ENCODE results near the gene MRPL23. TPM values are rescaled to one million over a fixed set of nuclear protein-coding genes. Genes with fewer than 3 reads are reported as not detected.

MRPL23 gene
- 123 and 169 TPM in 2 replicates for total RNA-seq (2014; rRNA removed; shearing (Covaris generic))

- DNase-seq (ENCODE audit: low read depth), result no peak
Observed at GRCh38 chr11:1946812-1947484, at the start of gene MRPL23. Gene MRPL23 (plus strand): TSS chr11:1947332. CDS start chr11:1947363, 31 bp downstream.

- no peak for DNase-seq (ENCODE audit: low read depth)
Observed at GRCh38 chr11:1899090-1899489, 48.0 kb upstream of the MRPL23 start.

GRCh38 chr11:1899686-1900085 lies 47.4 kb upstream of the MRPL23 start:
- no peak for DNase-seq (ENCODE audit: low read depth)

DNA sequence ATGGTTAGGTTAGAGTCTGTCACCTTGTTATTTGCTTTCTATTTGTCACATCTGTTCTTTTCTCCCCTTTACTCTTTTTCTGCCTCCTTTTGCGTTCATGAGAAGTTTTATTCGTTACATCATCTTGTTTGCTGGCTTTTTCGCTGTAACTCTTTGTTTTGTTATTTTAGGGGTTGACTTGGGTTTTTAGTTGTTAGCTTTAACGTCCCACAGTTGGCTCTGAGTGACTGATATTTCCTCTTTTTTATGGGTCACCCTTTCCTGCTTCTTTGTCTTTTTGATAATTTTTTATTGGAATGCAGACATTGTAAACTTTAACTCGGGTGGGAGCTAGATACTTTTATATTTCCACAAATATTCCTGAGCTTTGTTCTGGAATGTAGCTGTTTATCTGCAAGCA lies 41.0 kb upstream of the MRPL23 start:
- DNase-seq (ENCODE audit: low read depth), result no peak

DNA sequence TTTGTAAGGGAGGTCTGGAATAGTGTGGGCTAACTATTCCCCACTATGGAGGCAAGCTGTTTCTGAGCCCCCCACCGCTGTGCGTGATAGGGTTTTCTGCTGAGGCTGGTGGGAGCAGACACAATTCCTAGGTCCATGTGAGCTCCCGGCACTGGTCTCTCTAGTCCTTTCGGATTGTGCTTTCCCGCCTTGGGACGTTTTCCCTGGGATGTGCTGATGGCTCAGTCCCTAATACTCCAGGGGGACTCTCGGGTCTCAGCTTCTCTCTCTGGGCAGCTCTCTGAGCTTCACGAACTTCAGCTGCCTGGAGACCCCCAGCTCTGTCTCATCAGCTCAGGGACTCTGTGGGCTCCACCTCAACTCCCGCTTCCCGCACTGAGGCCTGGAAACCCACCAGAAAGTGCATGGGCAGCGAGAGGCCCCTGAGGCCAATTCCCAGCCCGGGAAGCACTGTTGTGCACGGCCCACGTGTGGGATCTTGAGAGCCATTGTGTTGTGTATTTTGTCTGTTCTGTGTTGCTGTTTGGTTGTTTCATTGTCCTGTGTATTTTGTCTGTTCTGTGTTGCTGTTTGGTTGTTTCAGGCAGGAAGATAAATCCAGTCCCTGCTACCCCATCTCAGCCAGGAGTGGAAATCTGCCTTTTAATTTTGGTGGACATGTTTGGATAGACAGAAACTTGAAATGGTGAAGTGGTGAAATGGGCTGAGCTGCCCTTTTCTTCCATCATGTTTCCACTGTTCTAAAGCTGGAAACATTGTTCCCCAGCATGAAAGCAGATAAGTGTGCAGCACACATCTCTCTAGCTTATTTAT lies 40.3 kb upstream of the MRPL23 start:
- DNase-seq (ENCODE audit: low read depth), result no peak

DNA sequence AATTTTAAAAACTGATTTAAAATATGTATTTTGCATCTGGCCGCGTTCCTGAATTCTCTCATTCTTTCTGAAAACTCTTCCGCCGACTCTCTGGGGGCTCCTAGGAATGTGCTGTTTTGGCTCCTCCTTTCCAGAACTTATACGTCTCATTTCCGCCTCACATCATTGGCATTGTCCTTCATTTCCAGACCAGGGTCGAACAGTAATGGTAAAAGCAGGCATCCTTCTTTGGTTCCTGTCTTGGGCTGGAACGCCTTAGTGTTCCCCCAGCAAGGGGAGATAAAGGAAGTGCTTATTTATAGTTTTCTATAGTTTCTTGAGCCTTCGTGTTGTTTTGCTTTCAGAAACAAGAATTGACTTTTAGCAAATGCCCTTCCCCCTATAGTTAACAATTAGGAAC lies 38.5 kb upstream of the MRPL23 start:
- DNase-seq (ENCODE audit: low read depth), result no peak

- no peak for DNase-seq (ENCODE audit: low read depth)
Observed at GRCh38 chr11:1909524-1909923, 37.6 kb upstream of the MRPL23 start.

- no peak for DNase-seq (ENCODE audit: low read depth)
Observed at GRCh38 chr11:1912289-1912878, 34.7 kb upstream of the MRPL23 start.

DNA sequence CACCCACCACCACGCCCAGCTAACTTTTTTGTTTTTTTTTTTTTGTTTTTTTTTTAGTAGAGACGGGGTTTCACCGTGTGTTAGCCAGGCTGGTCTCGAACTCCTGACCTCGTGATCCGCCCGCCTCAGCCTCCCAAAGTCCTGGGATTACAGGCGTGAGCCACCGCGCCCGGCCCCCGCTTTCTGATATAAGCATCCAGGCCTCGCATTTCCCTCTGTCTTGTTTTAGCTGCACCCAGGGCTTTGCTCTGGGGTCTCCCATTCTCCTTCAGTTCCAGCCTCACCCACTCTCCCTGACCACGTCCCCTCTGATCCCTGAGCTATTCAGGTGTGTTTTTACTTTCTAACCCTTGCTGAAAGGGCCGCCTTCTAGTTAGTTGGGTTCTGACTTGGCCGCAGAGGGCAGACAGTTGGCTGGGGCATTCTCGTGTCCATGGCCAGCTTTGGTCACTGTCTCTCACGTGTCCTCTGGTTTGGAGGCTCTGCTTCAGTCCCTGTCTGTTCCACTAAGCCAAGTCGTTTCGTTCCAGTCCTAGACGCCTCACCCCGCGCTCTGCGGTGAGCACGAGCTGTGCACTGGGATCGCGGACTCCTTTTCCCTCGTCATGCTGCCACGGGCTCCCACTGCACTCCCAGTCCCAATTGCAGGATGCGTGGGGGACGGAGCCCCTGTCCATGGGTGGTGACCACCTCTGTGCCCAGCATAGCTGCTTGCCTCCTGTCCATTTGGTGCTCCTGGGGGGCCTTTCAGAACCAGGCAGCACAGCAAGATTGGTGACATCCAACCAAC lies 33.7 kb upstream of the MRPL23 start:
- no peak for DNase-seq (ENCODE audit: low read depth)

- DNase-seq (ENCODE audit: low read depth), result no peak
Observed at GRCh38 chr11:1915795-1916131, 31.4 kb upstream of the MRPL23 start.

GRCh38 chr11:1916132-1916985 lies 30.8 kb upstream of the MRPL23 start:
- DNase-seq (ENCODE audit: low read depth), result no peak

- DNase-seq (ENCODE audit: low read depth), result no peak
Observed at GRCh38 chr11:1916986-1917522, 30.1 kb upstream of the MRPL23 start.

- no peak for DNase-seq (ENCODE audit: low read depth)
Observed at GRCh38 chr11:1917523-1918435, 29.4 kb upstream of the MRPL23 start.

GRCh38 chr11:1918436-1919315 lies 28.5 kb upstream of the MRPL23 start:
- no peak for DNase-seq (ENCODE audit: low read depth)

DNA sequence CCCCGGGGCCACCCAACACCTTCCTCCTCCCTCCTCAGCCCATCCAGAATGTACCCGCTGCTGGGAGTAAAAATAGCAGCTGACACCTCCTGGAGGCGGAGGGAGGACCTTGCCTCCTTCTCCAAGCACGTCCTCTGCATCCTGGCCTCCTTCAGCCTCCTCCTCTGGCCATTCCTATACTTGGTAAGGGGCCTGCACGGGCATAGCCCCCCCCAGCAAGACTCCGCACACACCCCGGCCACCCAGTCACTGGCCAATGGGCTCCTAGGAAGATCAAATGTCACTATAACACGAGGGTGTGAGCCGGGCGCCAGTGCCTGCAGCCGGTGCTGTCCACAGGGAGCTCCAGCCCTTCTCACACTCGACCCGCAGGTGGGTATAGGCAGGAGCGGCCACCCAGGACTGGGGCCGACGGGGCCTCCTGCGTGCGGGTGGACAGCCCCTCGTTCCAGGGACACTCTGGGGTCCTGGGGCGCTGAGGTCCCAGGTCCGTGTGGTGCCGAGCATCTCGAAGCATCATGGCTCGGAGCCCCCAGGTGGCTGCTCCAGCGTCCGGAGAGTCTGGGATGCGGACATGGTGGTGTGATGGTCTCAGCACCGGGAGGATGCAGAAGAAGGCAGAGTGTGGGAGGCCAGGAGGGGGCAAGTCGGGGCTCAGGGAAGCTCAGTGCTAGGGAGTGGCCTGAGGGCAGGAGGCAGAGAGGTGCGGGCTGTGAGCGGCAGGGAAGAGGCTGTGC lies 27.6 kb upstream of the MRPL23 start, which contains the start of gene TNNT3:
TSS of gene TNNT3 (plus strand) at position 313 of the 737 bp plus-strand sequence. CDS start 3,172 bp downstream, outside the sequence.
- DNase-seq (ENCODE audit: low read depth), result no peak

DNA sequence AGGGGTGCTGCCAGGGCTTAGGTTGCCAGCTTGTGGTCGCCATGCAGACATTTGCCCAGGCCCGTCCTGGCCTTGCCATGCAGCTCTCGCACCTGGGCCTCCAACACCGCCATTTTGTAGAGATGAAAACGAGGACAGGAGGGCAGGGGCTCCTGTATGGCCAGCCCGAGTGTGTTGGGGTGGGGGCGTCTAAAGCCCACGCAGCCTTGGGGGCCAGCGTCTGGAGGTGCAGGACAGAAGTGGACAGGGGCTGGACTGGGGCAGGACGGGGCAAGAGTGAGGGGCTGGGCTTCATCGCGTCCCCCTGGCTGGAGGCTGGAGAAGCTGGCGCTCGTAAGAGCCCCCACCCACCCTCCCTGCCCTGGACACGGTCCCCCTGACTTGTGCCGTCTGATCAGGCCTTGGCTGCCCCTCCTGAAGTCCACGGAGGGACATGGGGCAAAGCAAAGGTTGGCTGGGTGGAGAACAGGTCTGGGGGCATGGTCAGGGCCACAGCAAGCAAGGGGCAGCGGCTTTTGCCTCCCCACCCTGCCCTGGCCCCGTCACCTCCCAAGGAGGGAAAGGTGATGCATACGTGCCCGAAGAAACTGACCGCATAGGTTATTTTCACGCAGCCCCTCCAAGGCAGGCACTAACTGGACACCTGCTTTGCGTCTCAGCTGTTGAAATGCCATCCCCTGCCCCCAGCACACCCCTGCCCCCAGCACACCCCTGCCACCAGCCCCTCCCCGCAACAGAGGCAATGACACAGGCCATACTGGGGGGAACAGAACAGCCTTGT lies 26.8 kb upstream of the MRPL23 start:
- DNase-seq (ENCODE audit: low read depth), result no peak

- DNase-seq (ENCODE audit: low read depth), result no peak
Observed at GRCh38 chr11:1920909-1921573, 26.1 kb upstream of the MRPL23 start.

All from RPMI7951 (cell line).